Nucleus accumbens (tissue), 56 donors: ENCODE measurements around the gene SYNM.
A peak's percentile ranks its signal among the peaks of the same experiment; 100 is the strongest.

Source experiments
- DNase-seq, 56 donors: peaks; one replicate each; lab custom pipeline; 2025; lab: John Stamatoyannopoulos, UW

The SYNM gene

DNA sequence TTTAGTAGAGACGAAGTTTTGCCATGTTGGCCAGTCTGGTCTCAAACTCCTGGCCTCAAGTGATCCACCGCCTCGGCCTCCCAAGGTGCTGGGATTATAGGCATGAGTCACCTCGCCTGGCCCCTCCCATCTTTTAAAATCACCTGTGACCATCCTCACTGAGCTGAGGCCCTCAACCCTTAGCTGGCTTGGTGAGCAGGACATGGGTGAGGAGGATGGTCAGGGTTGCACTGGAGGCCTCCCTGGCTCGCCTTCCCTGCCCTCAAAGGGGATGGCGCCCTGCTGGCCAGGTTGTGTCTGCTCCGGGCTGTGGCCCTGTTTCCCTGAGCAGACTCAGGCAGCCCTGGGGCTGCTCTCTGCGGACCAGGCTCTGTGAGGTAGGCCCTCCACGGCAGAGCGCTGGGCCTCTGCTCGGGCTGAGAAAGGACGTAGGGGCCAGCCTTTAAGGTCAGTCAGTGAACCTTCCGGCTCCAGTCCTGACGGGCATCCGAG, 33.7 kb downstream of the SYNM start:
- DNase-seq = no peak

DNA sequence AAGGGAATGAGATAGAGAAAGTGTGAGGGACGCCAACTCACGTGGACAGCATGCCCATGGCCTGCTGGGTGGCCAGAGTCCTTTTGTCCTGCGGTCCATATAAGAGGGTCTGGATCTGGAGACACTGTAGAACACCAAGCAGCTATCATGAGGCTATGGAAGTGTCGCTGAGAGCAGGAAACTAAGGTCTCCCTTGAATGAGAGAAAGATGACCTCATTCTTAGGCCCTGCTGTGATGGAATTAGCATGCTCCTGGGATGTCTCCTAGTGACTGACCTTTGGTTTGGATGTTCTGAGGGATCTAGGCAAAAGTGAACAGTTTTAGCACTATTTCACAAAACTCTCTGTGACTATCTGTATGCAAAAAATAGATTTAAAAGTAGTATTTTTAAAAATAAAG, 34.4 kb downstream of the SYNM start:
- no peak for DNase-seq

- no peak for DNase-seq
Observed at GRCh38 chr15:99140590-99140989, 35.7 kb downstream of the SYNM start.

GRCh38 chr15:99141943-99142342, 37.1 kb downstream of the SYNM start:
- no peak for DNase-seq

GRCh38 chr15:99142562-99142961, 37.7 kb downstream of the SYNM start:
- DNase-seq = no peak

- no peak for DNase-seq
Observed at GRCh38 chr15:99143242-99143641, 38.4 kb downstream of the SYNM start.

GRCh38 chr15:99143655-99144610, 39.1 kb downstream of the SYNM start:
- DNase-seq = peak in 6 of 56 donors; percentile 11 to 35 (median 20)

DNA sequence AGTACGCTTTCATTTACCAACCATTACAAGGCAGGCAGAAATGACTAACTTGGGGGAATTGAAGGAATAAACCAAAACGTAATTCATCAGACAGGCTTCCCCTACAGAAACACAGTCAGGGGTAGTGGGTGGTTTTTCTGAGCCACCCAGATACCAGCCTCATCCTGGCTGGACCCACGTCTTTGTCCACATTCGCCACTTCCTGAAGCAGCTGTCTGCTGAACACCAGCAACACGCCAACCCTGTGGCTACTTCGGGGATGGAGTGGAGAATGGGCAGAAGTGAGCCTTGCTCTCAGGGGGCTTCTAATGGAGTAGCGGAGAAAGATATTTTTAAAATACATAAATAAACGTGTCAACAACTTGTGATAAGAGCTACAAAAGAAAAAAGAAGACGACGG, 40.1 kb downstream of the SYNM start:
- DNase-seq = no peak

DNA sequence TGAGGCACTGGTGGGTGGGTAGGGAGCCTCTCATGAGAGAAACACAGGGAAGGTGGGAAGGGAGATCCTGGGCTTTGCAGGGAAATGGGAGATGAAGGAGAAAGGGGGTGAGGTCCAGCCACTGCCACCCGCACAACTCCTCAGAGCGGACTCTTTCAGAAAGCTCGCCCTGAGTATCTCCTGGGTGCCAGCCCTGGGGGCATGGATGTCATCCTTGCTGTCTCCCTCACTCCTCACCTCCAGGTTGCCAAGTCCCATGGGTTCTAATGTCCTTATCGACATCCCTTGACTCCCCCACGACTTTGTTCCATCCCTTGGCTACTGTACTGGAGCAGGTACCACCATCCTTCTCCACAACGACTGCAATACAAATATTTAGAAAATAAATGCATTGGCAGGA, 40.9 kb downstream of the SYNM start:
- no peak for DNase-seq

GRCh38 chr15:99146661-99147060, 41.8 kb downstream of the SYNM start:
- DNase-seq = no peak

DNA sequence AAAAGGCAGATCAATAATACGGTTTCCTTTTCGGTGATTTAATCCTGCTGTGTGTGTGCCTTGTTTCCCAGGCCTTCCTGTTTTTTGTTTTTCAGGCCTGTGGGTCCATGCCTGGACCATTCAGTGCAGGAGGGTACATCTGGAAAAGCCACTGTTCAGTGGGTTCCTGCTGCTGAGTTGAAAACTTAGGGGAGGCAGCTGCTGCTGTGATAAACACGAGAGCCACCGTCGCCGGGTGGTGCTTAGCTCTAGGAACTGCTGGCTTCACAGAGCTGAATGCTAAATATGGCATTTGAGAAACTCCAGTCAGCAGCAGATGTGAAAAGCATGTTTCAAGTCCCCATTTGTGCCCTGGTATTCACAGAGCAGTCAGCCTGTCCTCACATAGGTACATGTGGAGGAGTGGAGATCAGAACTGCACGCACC, 44.0 kb downstream of the SYNM start:
- DNase-seq = no peak

GRCh38 chr15:99149366-99149765, 44.5 kb downstream of the SYNM start:
- DNase-seq = no peak

DNA sequence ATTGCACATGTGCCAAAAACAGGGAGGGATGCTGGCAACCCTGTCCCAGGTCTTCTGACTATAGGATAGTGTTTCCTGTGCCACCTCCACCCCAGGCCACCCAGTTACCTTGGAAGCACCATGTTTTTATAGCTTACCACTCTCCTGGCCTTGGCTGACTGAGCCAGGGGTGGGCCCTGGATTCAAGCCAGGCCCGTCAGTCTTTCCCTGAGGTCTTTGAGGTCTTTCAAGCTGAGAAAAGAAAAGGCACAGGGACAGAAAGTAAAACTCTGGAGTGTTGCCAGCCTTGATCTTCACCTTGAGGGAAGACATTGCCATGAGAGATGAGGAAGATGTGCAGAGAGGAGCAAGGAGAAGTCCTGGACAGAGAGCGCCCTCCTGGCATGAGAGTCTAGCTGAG, 46.3 kb downstream of the SYNM start:
- DNase-seq = no peak

- DNase-seq = no peak
Observed at GRCh38 chr15:99153026-99153535, 48.2 kb downstream of the SYNM start.

DNA sequence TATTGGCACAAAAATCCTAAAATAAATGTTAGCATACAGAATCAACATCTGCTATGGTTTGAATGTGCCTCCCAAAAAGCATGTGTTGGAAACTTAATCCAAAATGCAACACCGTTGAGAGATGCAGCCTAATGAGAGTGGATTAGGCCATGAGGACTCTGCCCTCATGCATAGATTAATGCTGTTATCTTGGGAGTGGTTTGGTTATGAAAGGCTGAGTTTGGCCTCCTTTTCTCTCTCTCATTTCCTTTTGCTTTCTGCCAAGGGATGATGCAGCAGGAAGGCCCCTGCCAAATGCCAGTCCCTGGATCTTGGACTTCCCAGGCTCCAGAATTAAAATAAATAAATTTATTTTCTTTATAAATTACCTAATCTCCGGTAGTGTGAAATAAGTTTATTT, 49.4 kb downstream of the SYNM start:
- no peak for DNase-seq

DNA sequence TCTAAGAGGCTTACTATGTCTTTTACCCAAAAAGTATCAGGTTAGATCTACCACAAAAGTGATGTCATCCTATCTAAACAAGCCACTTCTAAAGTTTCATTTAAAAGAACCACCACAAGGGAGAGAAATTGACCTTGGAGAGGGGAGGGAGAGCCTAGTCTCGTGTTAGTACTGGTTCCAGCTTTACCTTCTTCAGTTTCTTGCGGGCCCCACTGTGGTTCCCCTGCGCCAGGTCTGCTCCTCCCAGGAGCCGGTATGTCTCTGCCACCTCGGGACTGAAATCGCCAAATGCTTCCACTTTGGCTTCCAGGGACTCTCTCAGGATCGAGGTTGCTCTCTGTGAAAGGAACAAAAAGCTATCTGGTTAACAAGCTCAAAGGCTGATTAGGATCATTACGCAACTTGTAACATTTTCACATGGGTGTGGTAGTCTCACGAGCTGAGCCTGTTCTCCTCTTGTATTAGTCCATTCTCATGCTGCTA, 51.1 kb downstream of the SYNM start:
- DNase-seq = no peak

DNA sequence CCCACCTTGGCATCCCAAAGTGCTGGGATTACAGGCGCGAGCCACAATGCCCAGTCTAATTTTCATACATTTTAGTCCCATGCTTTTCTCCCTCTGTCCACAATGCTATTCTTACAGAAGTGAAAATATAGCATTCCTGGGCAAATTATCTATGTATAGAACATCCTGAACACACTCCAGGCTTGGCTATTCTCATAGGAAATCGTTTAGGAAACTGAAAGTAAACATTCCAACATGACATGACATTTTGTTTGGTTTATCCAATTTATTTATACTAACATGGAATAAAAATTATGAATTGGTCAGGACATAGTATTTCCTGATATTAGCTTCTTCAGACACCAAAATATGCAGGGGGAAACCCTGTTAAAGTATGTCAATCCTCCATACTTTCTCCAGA, 52.6 kb downstream of the SYNM start:
- DNase-seq = no peak

GRCh38 chr15:99158626-99159412, 53.9 kb downstream of the SYNM start:
- no peak for DNase-seq

GRCh38 chr15:99163271-99164062, 58.6 kb downstream of the SYNM start:
- DNase-seq = no peak

DNA sequence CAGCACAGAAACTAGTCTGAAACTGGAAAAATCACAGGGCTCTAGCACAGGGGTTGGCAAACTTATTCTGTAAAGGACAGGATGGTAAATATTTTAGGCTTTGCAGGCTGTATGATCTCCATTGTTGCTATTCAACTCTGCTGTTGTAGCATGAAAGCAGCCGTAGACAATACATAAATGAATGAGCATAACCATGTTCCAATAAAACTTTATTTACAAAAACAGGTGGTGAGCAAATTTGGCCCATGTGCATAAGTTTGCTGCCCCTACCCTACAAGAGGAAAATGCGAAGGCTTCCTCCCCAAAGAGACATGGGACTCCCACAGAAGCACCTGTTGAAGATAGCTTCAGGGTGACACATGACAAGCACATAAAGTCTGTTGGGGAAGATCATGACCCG, 59.2 kb downstream of the SYNM start:
- DNase-seq = no peak
